Measurements from ENCODE around the gene TXNRD1. TPM values are rescaled to one million over a fixed set of nuclear protein-coding genes. Genes with fewer than 3 reads are reported as not detected.
A peak's percentile ranks its signal among the peaks of the same experiment; 100 is the strongest.

TXNRD1 gene
- total RNA-seq, 1 donor from 2014 or later, result 176 TPM

DNA sequence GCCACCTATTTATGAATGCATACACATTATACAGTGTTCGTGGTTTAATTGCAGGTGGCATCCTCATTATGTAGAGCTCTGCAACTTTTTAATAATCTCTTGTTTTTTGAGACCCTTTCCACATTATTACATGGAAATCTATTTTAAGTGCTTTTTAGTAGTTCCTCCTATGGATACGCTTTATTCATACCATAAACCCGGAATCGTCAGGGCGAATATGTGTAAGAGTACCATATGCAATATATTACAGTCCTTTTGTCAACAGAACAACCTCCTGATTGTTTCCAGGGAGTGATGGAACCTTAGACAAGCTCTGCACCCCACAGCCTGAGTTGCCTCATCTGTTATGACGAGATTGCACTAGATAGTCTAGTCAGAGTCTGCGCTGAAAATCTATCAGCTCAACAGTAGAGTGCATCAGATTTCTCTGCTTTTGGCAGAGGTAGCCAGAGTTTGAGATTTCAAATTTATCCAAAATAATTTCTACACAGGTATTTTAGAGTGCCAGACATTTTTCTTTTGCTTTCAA lies 121.5 kb downstream of the TXNRD1 start:
- Mint-ChIP-seq H3K36me3 (ENCODE audit: low read depth, unreplicated experiment) (peaks cover 11% of the 10 kb centered on the region), H3K4me1 (ENCODE audit: low read depth, unreplicated experiment) (no peaks in the 10 kb centered on the region), H3K9me3 (ENCODE audit: unreplicated experiment) (no peaks in the 10 kb centered on the region), H3K27me3 (ENCODE audit: low read depth, unreplicated experiment) (no peaks in the 10 kb centered on the region), H3K27ac (ENCODE audit: unreplicated experiment) (no peak overlapping the region), H3K4me3 (ENCODE audit: unreplicated experiment) (no peak overlapping the region)
- Histone ChIP-seq H3K9me3 (ENCODE audit: insufficient read depth, low read depth, low read length) (no peaks in the 10 kb centered on the region), H3K27me3 (ENCODE audit: insufficient read depth, low read length) (no peaks in the 10 kb centered on the region), H3K9ac (ENCODE audit: low read length) (no peak overlapping the region), H3K4me3 (ENCODE audit: insufficient read depth, low read depth, low read length) (no peak overlapping the region), H3K36me3 (ENCODE audit: insufficient read depth, low read length) (peaks cover 82% of the 10 kb centered on the region), H3K4me2 (ENCODE audit: low read length) (no peak overlapping the region), H2AFZ (ENCODE audit: low read depth, low read length) (no peak overlapping the region), H3K27ac (ENCODE audit: low read depth, low read length) (no peak overlapping the region), H3K79me2 (ENCODE audit: insufficient read depth, low read length) (peaks cover 25% of the 10 kb centered on the region), H4K20me1 (ENCODE audit: insufficient read depth, low read length) (peaks cover 53% of the 10 kb centered on the region), H3K4me1 (ENCODE audit: insufficient read depth, low read length) (no peaks in the 10 kb centered on the region)
- FAIRE-seq (no peak), DNase-seq (ENCODE audit: low read depth) (no peak)
- TF ChIP-seq, protein P1, sequence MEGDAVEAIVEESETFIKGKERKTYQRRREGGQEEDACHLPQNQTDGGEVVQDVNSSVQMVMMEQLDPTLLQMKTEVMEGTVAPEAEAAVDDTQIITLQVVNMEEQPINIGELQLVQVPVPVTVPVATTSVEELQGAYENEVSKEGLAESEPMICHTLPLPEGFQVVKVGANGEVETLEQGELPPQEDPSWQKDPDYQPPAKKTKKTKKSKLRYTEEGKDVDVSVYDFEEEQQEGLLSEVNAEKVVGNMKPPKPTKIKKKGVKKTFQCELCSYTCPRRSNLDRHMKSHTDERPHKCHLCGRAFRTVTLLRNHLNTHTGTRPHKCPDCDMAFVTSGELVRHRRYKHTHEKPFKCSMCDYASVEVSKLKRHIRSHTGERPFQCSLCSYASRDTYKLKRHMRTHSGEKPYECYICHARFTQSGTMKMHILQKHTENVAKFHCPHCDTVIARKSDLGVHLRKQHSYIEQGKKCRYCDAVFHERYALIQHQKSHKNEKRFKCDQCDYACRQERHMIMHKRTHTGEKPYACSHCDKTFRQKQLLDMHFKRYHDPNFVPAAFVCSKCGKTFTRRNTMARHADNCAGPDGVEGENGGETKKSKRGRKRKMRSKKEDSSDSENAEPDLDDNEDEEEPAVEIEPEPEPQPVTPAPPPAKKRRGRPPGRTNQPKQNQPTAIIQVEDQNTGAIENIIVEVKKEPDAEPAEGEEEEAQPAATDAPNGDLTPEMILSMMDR (IDR thresholded peaks at IDR 0.05; ENCODE audit: insufficient read depth, low read depth, low read length), result no peak
- TF ChIP-seq EZH2 (IDR thresholded peaks at IDR 0.05; ENCODE audit: insufficient read depth, low read length), result no peak

- DNase-seq (ENCODE audit: low read depth) (peak; percentile 57), FAIRE-seq (no peak)
- peaks cover 2% of the 10 kb centered on the region for H3K4me1 Mint-ChIP-seq (ENCODE audit: low read depth, unreplicated experiment)
- Histone ChIP-seq H3K27ac (ENCODE audit: low read depth, low read length) (peak overlapping the region; percentile 10), H3K79me2 (ENCODE audit: insufficient read depth, low read length) (peaks cover 43% of the 10 kb centered on the region), H2AFZ (ENCODE audit: low read depth, low read length) (no peak overlapping the region), H3K4me2 (ENCODE audit: low read length) (no peak overlapping the region), H3K27me3 (ENCODE audit: insufficient read depth, low read length) (no peaks in the 10 kb centered on the region), H3K4me1 (ENCODE audit: insufficient read depth, low read length) (no peaks in the 10 kb centered on the region), H3K9me3 (ENCODE audit: insufficient read depth, low read depth, low read length) (no peaks in the 10 kb centered on the region), H3K9ac (ENCODE audit: low read length) (peak overlapping the region; percentile 9), H3K36me3 (ENCODE audit: insufficient read depth, low read length) (peaks cover 78% of the 10 kb centered on the region), H3K4me3 (ENCODE audit: insufficient read depth, low read depth, low read length) (no peak overlapping the region), H4K20me1 (ENCODE audit: insufficient read depth, low read length) (peaks cover 70% of the 10 kb centered on the region)
- H3K9me3 Mint-ChIP-seq (ENCODE audit: unreplicated experiment), result no peaks in the 10 kb centered on the region
- H3K36me3 Mint-ChIP-seq (ENCODE audit: low read depth, unreplicated experiment), result peaks cover 18% of the 10 kb centered on the region
- H3K27ac Mint-ChIP-seq (ENCODE audit: unreplicated experiment), result no peak overlapping the region
- H3K27me3 Mint-ChIP-seq (ENCODE audit: low read depth, unreplicated experiment), result no peaks in the 10 kb centered on the region
- no peak for TF ChIP-seq EZH2 (IDR thresholded peaks at IDR 0.05; ENCODE audit: insufficient read depth, low read length)
- TF ChIP-seq, protein P1 (IDR thresholded peaks at IDR 0.05; ENCODE audit: insufficient read depth, low read depth, low read length), result peak; percentile 11
- H3K4me3 Mint-ChIP-seq (ENCODE audit: unreplicated experiment), result no peak overlapping the region
These were observed 124.1 kb downstream of the TXNRD1 start for GRCh38 chr12:104339663-104340062.

DNA sequence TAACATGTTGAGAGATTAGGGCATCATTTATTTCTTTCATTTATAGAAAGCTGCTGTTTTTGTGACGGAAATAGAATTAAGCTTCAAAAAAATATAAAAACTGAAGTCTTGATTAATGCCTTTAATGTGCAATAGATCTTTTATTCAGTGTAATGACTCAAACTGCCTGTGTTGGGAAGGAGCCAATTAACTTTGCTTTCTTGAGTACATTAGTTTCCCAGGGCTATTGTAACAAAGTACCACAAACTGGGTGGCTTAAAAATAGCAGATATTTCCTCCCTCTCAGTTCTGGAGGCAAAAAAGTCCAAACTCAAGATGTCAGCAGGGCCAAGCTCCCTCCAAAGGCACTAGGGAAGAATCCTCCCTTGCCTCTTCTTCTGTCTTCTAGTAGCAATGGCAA lies 124.6 kb downstream of the TXNRD1 start:
- H3K27me3 ChIP-seq (ENCODE audit: insufficient read depth, low read length), result no peaks in the 10 kb centered on the region
- H3K9ac ChIP-seq (ENCODE audit: low read length), result peak overlapping the region; percentile 9
- Mint-ChIP-seq H3K9me3 (ENCODE audit: unreplicated experiment) (no peaks in the 10 kb centered on the region), H3K4me3 (ENCODE audit: unreplicated experiment) (no peak overlapping the region), H3K27me3 (ENCODE audit: low read depth, unreplicated experiment) (no peaks in the 10 kb centered on the region), H3K27ac (ENCODE audit: unreplicated experiment) (no peak overlapping the region), H3K36me3 (ENCODE audit: low read depth, unreplicated experiment) (peaks cover 18% of the 10 kb centered on the region), H3K4me1 (ENCODE audit: low read depth, unreplicated experiment) (peaks cover 7% of the 10 kb centered on the region)
- peaks cover 78% of the 10 kb centered on the region for H3K36me3 ChIP-seq (ENCODE audit: insufficient read depth, low read length)
- H3K27ac ChIP-seq (ENCODE audit: low read depth, low read length), result peak overlapping the region; percentile 10
- no peak for FAIRE-seq
- H3K4me2 ChIP-seq (ENCODE audit: low read length), result no peak overlapping the region
- peak; percentile 63 for DNase-seq (ENCODE audit: low read depth)
- TF ChIP-seq, protein P1 (IDR thresholded peaks at IDR 0.05; ENCODE audit: insufficient read depth, low read depth, low read length), result no peak
- TF ChIP-seq EZH2 (IDR thresholded peaks at IDR 0.05; ENCODE audit: insufficient read depth, low read length), result no peak
- H3K4me1 ChIP-seq (ENCODE audit: insufficient read depth, low read length), result no peaks in the 10 kb centered on the region
- H3K9me3 ChIP-seq (ENCODE audit: insufficient read depth, low read depth, low read length), result no peaks in the 10 kb centered on the region
- H2AFZ ChIP-seq (ENCODE audit: low read depth, low read length), result no peak overlapping the region
- H3K79me2 ChIP-seq (ENCODE audit: insufficient read depth, low read length), result peaks cover 47% of the 10 kb centered on the region
- no peak overlapping the region for H3K4me3 ChIP-seq (ENCODE audit: insufficient read depth, low read depth, low read length)
- peaks cover 74% of the 10 kb centered on the region for H4K20me1 ChIP-seq (ENCODE audit: insufficient read depth, low read length)

Measured in astrocyte (in vitro differentiated cells and primary cell).